HG03469 (cell line): ENCODE results near the gene ZBTB47.

ENCODE experiments used
- ATAC-seq: cut with Tn5 transposase; IDR thresholded peaks from one replicate; pipeline ENCODE4 v1.9.1; 2021; ENCODE audit warnings: mild to moderate bottlenecking, moderate library complexity, moderate number of reproducible peaks; ENCODE audit not compliant: unreplicated experiment

ZBTB47 gene

DNA sequence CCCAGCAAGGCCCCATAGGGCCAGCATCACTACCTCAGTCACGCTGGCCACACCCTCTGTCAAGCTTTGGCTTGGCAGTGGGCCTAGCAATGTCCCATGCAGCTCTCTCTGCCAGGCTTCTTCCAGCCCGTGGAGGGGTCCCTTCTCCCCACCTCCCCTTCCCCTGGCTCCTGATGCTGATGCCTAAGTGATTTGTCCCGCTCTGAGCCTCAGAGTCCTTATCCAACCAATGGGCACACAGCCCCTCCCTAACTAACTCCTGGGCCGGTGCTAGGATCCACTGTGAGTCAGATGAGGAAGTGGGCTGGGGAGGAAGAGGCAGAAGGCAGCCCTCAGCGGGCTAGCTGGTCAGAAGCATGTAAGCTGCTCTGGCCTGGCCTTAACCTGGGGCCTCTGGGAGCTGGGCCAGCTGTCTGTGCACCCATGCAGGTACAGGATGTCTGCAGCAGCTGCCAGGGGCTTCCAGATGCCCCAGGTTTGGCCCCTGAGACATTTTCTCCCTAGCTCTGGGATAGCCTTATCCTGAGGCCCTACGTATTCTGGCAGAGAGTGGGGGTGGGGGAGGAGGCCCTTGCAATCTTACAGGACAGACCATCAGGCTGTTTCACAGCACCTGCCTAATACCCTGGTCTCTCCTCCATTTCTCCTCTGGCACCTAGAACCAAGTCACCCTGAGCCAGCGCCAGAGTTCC, 740 bp upstream of the ZBTB47 start:
- ATAC-seq = peak; percentile 50

DNA sequence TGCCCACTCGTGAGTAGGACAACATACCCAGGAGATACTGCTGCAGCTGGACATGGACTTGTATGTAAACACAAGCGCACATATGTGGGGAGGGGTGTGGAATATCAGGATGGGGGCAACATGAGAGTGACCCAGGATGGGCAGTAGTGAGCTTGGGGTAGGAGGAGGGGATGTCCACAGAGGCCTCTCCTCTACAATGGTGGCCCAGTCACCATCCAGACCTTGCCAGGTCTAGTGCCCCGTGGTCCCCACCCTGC, 266 bp upstream of the ZBTB47 start:
- ATAC-seq = no peak

DNA sequence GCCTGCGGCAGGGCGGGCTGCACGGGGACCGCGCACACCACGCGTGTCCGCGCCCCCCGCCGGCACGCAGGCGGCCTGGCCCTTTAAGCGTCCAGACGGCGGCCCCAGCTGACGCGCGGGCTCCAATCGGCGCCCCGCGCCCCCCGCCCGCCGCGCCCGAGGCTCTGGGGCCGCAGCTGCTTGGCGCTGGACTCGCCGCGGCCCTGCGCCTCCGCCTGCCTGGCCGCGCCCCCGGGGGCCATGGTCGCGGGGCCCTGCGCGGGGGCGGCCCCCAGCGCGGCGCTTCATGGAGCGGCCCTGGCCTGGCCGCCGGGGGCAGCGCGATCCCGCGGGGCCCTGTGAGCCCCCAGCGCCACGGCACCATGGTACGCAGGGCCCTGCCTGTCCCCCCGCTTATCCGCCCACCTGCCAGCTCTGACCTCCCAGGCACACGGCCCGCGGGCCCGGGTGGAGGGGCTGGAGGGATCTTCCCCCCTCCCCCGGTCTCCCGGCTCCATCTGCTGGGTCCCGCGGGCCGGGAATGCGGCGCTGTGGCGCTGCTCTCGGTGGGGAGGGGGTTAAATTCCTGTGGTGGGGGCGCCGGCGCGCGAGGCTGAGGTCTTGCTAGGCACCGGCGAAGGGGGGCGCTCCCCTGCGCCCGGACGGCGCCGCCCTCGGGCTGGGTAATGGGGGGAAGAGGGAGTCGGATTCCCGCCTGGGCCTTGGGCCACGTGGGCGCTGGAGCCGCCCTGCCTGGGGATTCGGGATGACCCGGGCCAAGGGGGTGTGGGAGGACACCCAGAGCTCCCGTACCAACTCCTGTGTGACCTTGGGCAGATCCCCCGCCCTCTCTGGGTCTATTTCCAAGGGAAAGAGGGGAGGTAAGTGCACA, 1.1 kb downstream of the ZBTB47 start:
- ATAC-seq = no peak

DNA sequence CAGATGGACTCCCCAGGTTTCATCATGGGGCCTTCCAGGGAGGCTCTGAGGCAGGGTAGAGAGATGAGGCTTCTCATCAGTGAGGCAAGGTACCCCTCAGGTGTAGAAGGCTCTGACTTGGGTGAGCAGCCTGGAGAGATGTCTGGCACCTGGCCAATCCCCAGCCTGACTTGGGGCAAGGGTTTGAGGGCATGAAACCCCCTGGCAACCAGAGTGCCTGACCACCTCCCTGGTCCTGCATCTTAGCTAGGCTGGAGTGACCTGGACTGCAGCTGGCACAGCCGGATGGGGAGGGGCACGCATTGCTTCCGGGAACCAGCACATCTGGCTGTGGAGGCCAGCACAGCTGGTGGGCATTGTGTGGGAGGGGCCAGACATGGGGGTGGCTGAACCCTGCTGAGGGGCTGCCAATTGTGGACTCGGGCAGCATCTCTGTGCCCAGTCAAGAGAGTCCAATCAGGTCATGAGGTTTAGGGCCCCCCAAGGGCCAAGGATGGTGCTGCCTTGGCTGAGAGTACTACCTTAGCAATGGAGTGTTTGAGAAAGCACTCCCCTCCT, 1.9 kb downstream of the ZBTB47 start:
- no peak for ATAC-seq

DNA sequence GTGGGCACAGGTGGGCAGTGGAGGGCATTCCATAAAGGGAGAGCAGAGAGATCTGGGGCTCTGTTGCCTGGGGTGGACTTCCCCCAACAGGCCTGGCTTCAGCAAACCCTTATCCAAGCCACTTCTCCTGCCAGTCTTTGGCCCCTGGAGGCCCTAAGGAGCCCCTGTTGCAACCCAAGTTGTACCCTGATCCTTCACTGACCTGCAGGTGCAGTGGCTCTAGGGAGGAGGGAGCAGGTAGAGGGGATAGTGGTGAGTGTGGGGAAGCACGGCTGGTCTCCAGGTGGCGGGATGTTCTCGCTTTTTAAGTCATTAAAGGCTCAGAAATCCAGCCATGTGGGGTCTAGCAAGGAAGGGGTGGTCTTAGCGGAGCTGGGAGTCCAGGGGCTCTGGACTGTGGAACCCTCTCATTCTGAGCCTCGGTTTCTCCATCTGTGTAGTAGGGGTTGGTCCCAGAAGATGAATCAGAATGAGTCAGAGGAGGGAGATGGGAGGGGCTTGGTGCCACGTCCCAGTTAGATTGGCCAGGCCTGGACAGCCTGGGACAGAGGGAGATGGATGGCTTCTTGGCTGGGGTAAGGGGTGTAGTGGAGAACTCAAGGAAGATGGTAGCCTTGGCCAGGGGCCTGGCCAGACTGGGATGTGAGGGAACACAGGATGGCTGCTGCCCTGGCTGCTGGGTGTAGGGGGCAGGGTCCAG, 2.6 kb downstream of the ZBTB47 start:
- ATAC-seq = no peak

DNA sequence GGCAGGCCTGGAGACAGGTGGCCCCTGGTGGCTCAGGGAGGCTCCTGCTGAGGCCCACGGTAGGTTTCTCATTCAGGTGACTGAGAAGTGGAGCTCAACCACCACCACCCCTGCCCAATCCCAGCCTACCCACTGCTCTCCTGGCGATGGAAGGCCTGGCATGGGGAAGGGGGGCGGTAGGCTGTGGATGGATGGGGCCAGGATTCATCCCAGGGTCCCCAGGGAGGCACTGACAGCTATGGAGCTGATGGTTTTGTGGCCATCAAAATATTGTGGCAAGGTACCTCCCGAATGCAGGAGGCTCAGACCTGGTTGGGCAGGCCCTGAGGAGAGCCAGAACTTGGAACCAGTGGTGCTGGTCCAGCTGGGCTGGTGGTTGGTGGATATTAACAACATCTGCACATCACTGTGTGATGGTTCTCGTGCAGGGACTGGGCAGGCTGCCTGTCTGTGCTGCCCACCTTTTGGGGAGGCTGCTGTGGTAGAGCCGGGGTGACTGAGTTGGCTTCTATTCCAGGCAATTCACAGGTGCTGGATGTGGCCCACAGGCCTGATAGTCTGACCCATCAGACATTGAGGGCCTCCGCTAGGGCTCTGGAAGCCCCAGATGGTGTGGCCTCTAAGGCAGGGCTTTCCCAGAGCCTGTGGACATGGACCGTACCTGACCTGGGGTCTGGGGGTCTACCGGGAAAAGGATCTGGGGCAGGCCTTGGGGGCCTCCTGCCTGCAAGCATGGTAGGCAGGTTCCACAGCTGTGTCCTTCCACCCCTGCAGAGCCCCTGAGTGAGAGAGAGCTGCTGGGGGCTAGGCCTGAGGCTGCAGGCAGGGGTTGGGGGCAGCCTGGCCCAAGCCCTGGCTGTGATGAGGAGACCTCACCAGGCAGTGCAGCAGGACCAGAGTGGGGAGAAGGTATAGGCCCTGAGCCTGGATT, 3.4 kb downstream of the ZBTB47 start:
- ATAC-seq = no peak

DNA sequence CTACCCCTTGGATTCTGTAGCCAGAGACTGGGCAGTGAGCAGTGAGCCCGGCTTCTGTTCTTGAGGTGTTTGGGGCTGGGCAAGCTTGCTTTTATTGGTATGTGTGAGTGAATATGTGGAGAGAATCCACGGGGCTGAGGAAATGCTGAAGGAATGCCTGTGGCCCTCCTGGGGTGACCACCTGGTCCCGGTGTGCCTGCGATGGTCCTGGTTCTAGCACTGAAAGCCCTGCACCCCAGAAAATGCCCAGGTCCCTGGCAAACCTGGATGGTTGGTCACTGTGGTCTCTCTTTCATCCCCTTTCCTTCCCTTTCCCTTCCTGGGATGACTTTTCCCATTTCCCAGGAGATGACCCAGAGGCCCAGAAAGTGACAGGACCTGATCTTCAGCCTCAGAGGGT, 4.2 kb downstream of the ZBTB47 start:
- ATAC-seq = no peak

DNA sequence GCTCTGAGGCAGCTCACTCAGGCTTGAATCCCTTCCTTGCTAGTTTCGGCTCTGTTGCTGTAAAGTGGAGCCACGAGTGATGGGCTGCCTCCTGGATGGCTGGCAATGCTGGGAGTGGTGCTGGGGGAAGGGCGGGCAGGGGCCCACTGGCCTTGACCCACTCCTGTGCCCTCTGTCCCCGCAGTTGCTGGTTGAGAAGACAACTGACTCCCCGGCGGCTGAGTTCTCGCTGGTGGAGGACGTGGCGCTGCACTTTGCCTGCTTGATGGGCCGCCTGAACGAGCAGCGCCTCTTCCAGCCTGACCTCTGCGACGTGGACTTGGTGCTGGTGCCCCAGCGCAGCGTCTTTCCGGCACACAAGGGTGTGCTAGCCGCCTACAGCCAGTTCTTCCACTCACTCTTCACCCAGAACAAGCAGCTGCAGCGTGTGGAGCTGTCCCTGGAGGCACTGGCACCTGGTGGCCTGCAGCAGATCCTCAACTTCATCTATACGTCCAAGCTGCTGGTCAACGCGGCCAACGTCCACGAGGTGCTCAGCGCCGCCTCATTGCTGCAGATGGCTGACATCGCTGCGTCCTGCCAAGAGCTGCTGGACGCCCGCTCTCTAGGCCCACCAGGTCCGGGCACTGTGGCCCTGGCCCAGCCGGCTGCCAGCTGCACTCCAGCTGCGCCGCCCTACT, 4.7 kb downstream of the ZBTB47 start:
- ATAC-seq = no peak

DNA sequence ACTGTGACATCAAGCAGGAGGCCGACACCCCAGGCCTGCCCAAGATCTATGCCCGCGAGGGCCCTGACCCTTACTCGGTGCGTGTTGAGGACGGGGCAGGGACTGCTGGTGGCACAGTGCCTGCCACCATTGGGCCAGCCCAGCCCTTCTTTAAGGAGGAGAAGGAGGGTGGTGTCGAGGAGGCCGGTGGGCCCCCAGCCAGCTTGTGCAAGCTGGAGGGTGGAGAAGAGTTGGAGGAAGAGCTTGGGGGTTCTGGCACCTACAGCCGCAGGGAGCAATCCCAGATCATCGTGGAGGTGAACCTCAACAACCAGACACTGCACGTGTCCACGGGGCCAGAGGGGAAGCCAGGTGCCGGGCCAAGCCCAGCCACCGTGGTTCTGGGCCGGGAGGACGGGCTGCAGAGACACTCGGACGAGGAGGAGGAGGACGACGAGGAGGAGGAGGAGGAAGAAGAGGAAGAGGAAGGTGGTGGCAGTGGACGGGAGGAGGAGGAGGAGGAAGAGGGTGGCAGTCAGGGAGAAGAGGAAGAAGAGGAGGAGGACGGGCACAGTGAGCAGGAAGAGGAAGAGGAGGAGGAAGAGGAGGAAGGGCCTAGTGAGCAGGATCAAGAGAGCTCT, 5.4 kb downstream of the ZBTB47 start:
- no peak for ATAC-seq

DNA sequence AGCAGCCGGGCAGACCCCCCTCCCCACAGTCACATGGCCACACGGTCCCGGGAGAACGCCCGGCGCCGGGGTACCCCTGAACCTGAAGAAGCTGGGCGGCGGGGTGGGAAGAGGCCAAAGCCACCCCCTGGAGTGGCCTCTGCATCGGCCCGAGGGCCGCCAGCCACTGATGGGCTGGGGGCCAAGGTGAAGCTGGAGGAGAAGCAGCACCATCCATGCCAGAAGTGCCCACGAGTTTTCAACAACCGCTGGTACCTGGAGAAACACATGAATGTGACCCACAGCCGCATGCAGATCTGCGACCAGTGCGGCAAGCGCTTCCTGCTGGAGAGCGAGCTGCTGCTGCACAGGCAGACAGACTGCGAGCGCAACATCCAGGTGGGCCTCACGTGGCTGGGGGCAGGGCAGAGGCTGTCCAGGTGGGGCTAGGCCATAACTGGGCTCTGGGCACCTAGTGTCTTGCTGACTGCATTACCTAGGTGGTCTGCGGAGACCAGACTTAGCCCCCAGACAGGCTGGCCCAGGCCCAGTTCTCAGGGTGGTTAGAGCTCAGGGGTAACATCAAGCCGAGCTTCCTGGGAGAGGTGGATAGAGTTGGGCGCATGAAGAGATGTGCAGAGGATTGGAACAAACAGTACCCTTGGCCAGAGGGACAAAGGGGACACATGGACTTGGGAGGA, 6.1 kb downstream of the ZBTB47 start:
- no peak for ATAC-seq

DNA sequence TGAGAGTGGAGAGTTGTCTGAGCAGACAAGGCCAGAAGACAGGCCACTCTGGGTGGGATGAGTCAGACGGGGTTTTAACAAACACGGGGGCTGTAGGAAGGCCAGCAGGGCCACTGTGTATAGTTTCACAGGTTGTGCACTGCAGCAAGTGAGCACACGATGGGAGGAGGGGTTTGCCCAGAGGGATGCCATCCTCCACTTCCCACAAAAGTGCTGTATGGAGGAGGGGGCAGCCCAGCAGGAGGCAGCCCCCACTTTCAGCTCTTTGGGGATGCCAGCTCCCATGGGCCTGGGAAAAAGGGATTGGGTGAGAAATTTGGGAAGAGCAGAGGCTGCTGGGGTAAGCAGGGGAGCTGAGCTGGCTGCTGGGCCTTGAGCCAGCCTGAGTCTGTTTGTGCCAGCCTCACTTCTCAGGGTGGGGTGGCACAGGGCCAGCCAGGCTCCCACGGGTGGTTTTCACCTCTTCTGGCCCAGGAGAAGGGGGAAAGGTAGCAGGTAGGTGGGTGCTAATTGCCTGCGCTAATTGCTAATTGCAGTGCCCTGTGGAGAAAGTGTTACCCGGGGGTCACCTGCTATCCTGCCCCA, 6.7 kb downstream of the ZBTB47 start:
- no peak for ATAC-seq

DNA sequence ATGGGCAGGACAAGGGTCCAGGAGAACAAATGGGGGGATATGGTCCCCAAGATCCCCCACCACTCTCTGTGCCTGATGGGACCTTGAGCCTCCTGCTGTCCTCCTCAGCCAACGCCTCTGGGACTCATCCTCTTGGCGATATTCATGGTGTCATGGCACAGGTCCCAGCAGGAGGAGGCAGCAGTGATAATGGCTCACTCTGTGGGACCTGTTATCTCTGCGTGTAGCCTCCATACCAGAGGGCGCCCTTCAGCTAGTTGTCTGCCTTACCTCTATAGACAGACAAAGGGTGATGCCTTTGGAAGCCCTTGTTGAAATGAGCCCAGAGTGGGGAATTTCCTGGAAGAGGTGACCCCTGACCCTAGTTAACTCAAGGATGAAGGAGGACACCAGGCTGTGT, 7.4 kb downstream of the ZBTB47 start:
- ATAC-seq = no peak

DNA sequence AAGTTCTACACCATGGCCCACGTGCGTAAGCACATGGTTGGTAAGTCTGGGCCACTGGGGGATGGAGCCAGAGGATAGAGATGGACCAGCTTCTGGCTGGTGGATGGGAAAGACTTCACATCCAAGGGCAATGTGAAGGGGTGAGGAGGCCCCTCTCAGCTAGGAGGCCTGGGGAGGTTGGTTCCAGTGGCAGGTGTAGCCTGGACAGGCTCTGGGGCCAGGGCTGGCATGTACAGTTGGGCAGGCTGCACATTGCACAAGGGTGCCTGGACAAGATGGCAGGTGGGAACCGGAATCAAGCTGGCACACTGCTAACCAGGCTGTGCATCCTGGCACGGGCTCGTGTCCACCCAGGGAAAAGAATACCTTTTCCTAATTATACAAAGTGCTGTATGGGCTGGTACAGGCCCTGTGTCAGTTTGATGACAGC, 8.1 kb downstream of the ZBTB47 start:
- no peak for ATAC-seq

DNA sequence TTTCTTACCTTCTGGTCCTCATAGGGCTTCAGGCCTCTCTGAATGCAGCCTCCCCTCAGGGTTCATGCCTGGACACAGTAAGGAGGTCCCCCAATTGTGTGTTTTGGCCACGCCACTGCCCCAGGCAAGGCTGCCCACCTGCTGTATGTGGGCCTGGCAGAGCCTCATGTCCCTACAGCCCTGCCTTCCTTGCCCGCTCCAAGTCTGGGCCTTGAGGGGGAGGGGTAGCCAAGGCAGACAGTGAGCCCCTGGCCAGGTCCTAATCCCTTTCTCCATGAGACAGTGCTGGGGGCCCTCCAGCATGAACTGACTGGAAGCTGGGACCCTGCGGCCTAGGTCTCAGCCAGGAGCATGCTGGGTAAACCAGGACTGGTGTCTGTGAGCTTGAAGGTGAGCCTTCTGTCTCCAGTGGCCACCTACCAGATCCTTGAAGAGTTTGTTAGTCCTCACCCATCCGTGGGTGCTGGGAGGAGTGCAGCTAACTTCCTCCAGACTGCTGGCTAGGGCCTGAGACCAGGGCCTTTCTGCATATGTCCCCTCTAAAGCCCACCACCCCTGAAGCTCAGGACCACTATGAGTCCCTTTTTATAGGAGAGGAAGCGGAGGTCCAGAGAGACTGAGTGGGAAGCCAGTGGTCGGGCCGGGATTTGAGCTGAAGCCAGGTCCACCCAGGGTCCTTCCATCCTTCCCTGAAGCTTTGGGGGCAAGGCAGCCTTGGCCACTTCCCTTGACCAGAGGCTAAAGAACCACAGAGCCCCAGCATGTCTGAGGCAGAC, 8.7 kb downstream of the ZBTB47 start:
- no peak for ATAC-seq

DNA sequence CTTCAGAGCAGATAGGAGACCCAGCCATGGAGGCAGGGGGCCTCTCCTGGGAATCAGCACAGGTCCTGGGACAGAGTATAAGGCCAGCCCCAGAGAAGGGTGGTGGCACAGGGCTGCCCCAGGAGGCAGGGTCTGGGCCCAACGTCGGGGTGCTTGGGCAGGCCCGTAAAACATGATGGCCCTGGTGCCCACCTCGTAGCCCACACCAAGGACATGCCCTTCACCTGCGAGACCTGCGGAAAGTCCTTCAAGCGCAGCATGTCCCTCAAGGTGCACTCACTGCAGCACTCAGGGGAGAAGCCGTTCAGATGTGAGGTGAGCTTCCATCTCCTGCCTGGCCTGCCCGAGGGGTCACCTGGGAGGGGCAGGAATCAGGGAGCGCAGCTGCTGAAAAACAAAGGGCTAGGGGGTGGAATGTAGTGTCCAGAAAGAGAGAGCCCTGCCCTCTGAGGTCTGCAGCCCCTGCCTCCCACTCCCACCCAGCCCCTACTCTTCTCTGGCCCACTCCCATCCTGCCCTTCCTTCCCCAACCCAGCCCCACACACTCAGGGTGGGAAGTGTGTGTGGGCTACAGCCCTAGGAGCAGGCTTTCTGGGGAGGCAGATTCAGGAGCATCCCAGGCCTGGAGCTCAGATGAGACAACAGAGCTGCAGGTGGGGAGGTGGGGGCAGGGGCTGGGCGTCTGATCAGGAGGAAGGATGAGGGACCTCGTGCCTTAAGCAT, 9.5 kb downstream of the ZBTB47 start:
- ATAC-seq = no peak

DNA sequence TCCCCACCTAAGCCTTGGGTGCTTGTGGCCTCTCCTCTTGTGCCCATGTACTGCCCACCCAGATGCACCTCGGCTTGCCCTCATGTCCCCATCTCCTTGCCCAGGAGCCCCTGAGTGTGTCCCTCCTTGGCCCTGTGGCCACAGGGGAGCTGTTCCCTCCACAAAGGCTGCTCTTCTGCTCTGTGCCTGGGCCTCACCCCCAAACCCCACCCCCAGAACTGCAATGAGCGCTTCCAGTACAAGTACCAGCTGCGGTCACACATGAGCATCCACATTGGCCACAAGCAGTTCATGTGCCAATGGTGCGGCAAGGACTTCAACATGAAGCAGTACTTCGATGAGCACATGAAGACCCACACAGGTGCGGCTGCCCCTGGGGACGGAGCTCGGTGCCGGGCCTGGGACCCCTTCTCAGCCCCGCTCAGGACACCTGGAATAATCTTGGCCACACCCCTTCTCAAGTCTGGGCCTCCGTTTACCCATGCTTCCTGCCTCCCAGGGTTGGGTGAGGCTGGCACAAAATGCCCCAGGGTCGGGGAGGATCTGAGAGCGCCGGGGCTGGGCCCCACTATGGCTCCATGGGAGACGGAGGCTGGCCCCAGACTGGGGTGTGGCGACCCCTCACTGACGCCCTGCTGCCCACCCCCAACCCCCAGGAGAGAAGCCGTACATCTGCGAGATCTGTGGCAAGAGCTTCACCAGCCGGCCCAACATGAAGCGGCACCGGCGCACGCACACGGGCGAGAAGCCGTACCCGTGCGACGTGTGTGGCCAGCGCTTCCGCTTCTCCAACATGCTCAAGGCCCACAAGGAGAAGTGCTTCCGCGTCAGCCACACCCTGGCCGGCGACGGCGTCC, 10.3 kb downstream of the ZBTB47 start:
- ATAC-seq = no peak
